Endodermal cell (in vitro differentiated cells): ENCODE measurements around the gene CD300LG. TPM values are rescaled to one million over a fixed set of nuclear protein-coding genes. Genes with fewer than 3 reads are reported as not detected.

Experiments used
- DNase-seq: peaks from one replicate; pipeline ENCODE4 v3.0.0-alpha.2; 2017
- H3K27ac ChIP-seq: 2 replicates; pipeline ENCODE4 v1.5.1; 2013; ENCODE audit warnings: mild to moderate bottlenecking, low read depth, low read length, moderate library complexity
- H3K27me3 ChIP-seq: 2 replicates; pipeline ENCODE4 v1.6.1; 2013; ENCODE audit warnings: mild to moderate bottlenecking, low read length, moderate library complexity; ENCODE audit not compliant: insufficient read depth, control insufficient read depth, poor library complexity, severe bottlenecking
- H3K36me3 ChIP-seq: 2 replicates; pipeline ENCODE4 v1.7.0; 2013; ENCODE audit warnings: mild to moderate bottlenecking, low read length, moderate library complexity; ENCODE audit not compliant: control insufficient read depth, insufficient read depth
- H3K4me1 ChIP-seq: one replicate; pipeline ENCODE4 v1.7.0; 2013; ENCODE audit warnings: low read length; ENCODE audit not compliant: control insufficient read depth, insufficient read depth
- H3K4me3 ChIP-seq: 2 replicates; pipeline ENCODE4 v1.5.1; 2013; ENCODE audit warnings: mild to moderate bottlenecking, low read length, moderate library complexity
- H3K9ac ChIP-seq: 2 replicates; pipeline ENCODE4 v1.6.1; 2013; ENCODE audit warnings: mild to moderate bottlenecking, low read length, moderate library complexity; ENCODE audit not compliant: poor library complexity, severe bottlenecking; ENCODE audit errors: extremely low read depth
- H3K9me3 ChIP-seq: 2 replicates; pipeline ENCODE4 v1.6.1; 2013; ENCODE audit warnings: mild to moderate bottlenecking, low read length, moderate library complexity; ENCODE audit not compliant: control insufficient read depth
- H3K27ac Mint-ChIP-seq: 2 replicates; pipeline ENCODE4 v1.8.0; 2020; ENCODE audit warnings: mixed read lengths
- H3K27me3 Mint-ChIP-seq: 2 replicates; pipeline ENCODE4 v1.8.0; 2021; ENCODE audit warnings: mild to moderate bottlenecking, mixed read lengths; ENCODE audit not compliant: insufficient read depth
- H3K36me3 Mint-ChIP-seq: 2 replicates; pipeline ENCODE4 v1.8.0; 2020; ENCODE audit warnings: low read depth, mixed read lengths
- H3K4me1 Mint-ChIP-seq: 2 replicates; pipeline ENCODE4 v1.8.0; 2020; ENCODE audit warnings: mixed read lengths
- H3K4me3 Mint-ChIP-seq: 2 replicates; pipeline ENCODE4 v1.8.0; 2020; ENCODE audit warnings: mild to moderate bottlenecking, moderate library complexity, mixed read lengths
- H3K9me3 Mint-ChIP-seq: 2 replicates; pipeline ENCODE4 v1.8.0; 2020; ENCODE audit warnings: mild to moderate bottlenecking, mixed read lengths
- CTCF ChIP-seq: fragments of 200-600 bp; sonication (generic); conservative IDR thresholded peaks from 2 replicates; pipeline ENCODE4 v1.5.0; 2021; ENCODE audit warnings: antibody characterized with exemption, mild to moderate bottlenecking
- WGBS, 2 experiments: methylation state at CpG; one replicate each; pipeline versions ENCODE4 v1.1.5 to v1.1.7; 2013; ENCODE audit warnings: missing lambda C conversion rate in 2 of 2, mixed read lengths in 1 of 2; ENCODE audit not compliant: insufficient coverage in 1 of 2, insufficient read length in 1 of 2; 5-methylcytosine and 5-hydroxymethylcytosine counted together
- total RNA-seq, 2 donors: library from RNA; stranded (reverse); fragmentation: NEBNext Ultra II Directional in 1 of 2; extraction: Animal tissue kit (Norgen Biotek cat#: 25700) in 1 of 2; gene quantifications; 2 replicates in 1 of 2; 3 replicates in 1 of 2; pipeline ENCODE4 v1.2.1, GENCODE V29; 2021

The CD300LG gene
- total RNA-seq, 2 donors from 2014 or later = not detected

DNA sequence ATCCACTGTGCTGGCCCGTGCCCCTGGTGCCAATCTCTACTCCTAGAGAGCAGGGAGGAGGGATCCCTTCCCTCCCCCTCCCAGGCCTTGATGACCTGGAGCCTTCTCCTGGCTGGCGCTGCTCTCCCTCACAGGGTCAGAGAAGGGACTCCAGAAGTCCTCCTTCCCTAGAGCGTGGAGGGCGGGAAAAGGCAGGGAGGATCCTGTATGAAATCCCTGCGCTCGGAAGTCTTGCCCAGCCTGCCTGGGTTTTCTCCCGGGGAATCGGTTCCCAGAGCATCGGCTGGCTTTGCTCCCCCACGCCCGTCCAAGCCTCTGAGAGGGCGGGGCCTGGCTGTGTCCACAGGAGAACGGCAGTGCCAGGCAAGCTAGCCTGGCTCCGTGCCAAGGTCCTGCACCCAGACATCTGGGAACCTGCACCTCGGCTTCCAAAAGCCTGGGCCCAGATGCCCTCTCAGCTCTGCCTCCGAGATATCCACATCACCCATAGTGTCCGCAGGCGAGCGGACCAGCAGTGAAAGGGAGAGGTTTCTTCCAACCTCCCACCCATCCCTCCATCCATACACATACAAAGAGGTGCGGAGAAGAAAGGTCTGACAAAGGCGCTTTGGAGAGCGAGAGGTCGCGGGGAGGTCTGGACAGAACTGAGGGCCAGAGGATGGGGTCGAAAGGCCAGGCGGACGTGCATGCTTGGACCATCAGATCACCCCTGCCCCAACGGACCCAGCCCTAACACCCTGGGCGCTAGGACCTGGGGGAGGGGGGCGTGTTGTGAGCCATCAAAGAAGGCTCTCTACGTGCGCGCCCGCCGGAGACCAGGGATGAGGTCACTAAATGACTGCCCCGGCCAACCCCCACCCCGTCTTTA is 59.2 kb downstream of the CD300LG start:
- Histone ChIP-seq H3K9ac (no peak overlapping the region), H3K9me3 (no peaks in the 10 kb centered on the region), H3K27me3 (peaks cover 61% of the 10 kb centered on the region), H3K36me3 (no peaks in the 10 kb centered on the region), H3K4me1 (no peaks in the 10 kb centered on the region), H3K4me3 (peak overlapping the region; percentile 72), H3K27ac (peak overlapping the region; percentile 76)
- H3K4me1 Mint-ChIP-seq = peaks cover 3% of the 10 kb centered on the region
- 1 to 3% methylated on average over 20 to 37 of the region's 37 CpGs for WGBS, 2 experiments
- no peak for TF ChIP-seq CTCF
- peaks cover 64% of the 10 kb centered on the region for H3K27me3 Mint-ChIP-seq
- no peaks in the 10 kb centered on the region for H3K9me3 Mint-ChIP-seq
- DNase-seq = peak; percentile 99
- peak overlapping the region; percentile 63 for H3K4me3 Mint-ChIP-seq
- H3K27ac Mint-ChIP-seq = peak overlapping the region; percentile 3
- no peaks in the 10 kb centered on the region for H3K36me3 Mint-ChIP-seq

DNA sequence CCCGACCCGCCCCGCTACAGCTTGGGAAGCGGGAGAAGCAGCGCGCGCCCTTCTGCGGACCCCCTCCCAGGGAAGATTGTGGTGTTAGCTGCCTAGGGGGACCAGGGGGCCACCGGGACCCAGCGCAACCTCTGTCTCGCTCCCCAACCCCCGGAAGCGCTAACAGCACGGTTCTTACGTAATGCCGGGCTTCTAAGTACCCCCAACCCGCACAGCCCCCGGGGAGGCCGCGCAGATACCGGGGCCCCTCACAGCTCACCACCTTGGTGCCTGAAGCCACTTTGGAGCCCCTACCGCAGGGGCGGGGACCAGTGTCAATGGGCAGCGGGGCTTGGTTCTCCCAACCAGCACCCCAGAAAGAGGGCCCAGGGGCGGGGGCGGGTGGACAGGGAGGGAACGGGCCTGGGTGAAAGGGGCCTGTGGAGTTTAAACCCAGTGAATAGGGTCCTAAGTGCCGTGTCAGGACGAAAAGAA is 60.0 kb downstream of the CD300LG start:
- no peak overlapping the region for H3K27ac Mint-ChIP-seq
- H3K4me3 Mint-ChIP-seq = peak overlapping the region; percentile 63
- no peak for DNase-seq
- 0 to 5% methylated on average over 4 to 29 of the region's 29 CpGs for WGBS, 2 experiments
- Histone ChIP-seq H3K4me1 (no peaks in the 10 kb centered on the region), H3K27me3 (peaks cover 53% of the 10 kb centered on the region), H3K9ac (no peak overlapping the region), H3K36me3 (no peaks in the 10 kb centered on the region), H3K4me3 (peak overlapping the region; percentile 72), H3K9me3 (no peaks in the 10 kb centered on the region), H3K27ac (peak overlapping the region; percentile 76)
- H3K9me3 Mint-ChIP-seq = no peaks in the 10 kb centered on the region
- peaks cover 58% of the 10 kb centered on the region for H3K27me3 Mint-ChIP-seq
- H3K36me3 Mint-ChIP-seq = no peaks in the 10 kb centered on the region
- no peak for TF ChIP-seq CTCF
- H3K4me1 Mint-ChIP-seq = no peaks in the 10 kb centered on the region

GRCh38 chr17:43907425-43907981 is 60.5 kb downstream of the CD300LG start, which contains the start of gene MPP2:
Gene MPP2, minus strand, starts transcription at chr17:43907536. Its CDS starts 3,076 bp downstream, at chr17:43904460.
- H3K36me3 Mint-ChIP-seq = no peaks in the 10 kb centered on the region
- H3K27ac Mint-ChIP-seq = peak within 1 kb of the TSS; percentile 3
- Histone ChIP-seq H3K9me3 (no peaks in the 10 kb centered on the region), H3K27me3 (peaks cover 53% of the 10 kb centered on the region), H3K36me3 (no peaks in the 10 kb centered on the region), H3K4me1 (no peaks in the 10 kb centered on the region), H3K9ac (peak within 1 kb of the TSS; percentile 3), H3K4me3 (peak within 1 kb of the TSS; percentile 72), H3K27ac (peak within 1 kb of the TSS; percentile 76)
- peak; percentile 98 for DNase-seq
- 0 to 1% methylated on average over 22 to 36 of the region's 36 CpGs for WGBS, 2 experiments
- peaks cover 58% of the 10 kb centered on the region for H3K27me3 Mint-ChIP-seq
- H3K9me3 Mint-ChIP-seq = no peaks in the 10 kb centered on the region
- TF ChIP-seq CTCF = no peak
- peak within 1 kb of the TSS; percentile 63 for H3K4me3 Mint-ChIP-seq
- H3K4me1 Mint-ChIP-seq = no peaks in the 10 kb centered on the region
